ENCODE data around the gene RNF126.

GRCh38 chr19:688214-688613 is 25.2 kb upstream of the RNF126 start:
- no peak for TF ChIP-seq CTCF (IDR thresholded peaks at IDR 0.05; ENCODE audit: low read depth, low read length, poor library complexity, severe bottlenecking)
- TF ChIP-seq EZH2phosphoT487 (IDR thresholded peaks at IDR 0.05; ENCODE audit: borderline replicate concordance, low read length) = no peak

Data from DOHH2 (cell line).